Measurements from ENCODE around the gene UBL7. TPM values are rescaled to one million over a fixed set of nuclear protein-coding genes. Genes with fewer than 3 reads are reported as not detected.

UBL7 gene
- total and polyA plus RNA-seq, 4 donors = 12.7 to 19.5 (median 18.2) TPM

- no peaks in the 10 kb centered on the region for H3K27me3 ChIP-seq (ENCODE audit: control insufficient read depth in 4 of 4, insufficient read depth in 4 of 4, low read length in 3 of 4)
- H3K36me3 ChIP-seq (ENCODE audit: control insufficient read depth in 4 of 4, insufficient read depth in 3 of 4, low read depth in 1 of 4, low read length in 3 of 4) = no peaks in the 10 kb centered on the region
- WGBS = 93% methylated on average over 3 of the region's 3 CpGs
- H3K27ac ChIP-seq (ENCODE audit: low read depth in 1 of 2, low read length in 2 of 2) = no peak overlapping the region
- no peaks in the 10 kb centered on the region for H3K9me3 ChIP-seq (ENCODE audit: control insufficient read depth in 4 of 4, low read length in 3 of 4)
- H3K9ac ChIP-seq (ENCODE audit: low read depth in 1 of 2, low read length in 2 of 2) = no peak overlapping the region
- TF ChIP-seq ATF3 (IDR thresholded peaks at IDR 0.05) (no peak), ZBTB33 (IDR thresholded peaks at IDR 0.05) (no peak), RXRA (IDR thresholded peaks at IDR 0.05) (no peak), EGR1 (IDR thresholded peaks at IDR 0.05; ENCODE audit: low read depth in 2 of 2) (no peak), NR2F2 (IDR thresholded peaks at IDR 0.05) (no peak), REST (IDR thresholded peaks at IDR 0.05) (no peak), MAX (IDR thresholded peaks at IDR 0.05) (no peak), CTCF (IDR thresholded peaks at IDR 0.05; ENCODE audit: low read depth, low read length, missing input control) (no peak), HNF4A (conservative IDR thresholded peaks at IDR 0.05) (no peak), JUND (IDR thresholded peaks at IDR 0.05) (no peak), RAD21 (IDR thresholded peaks at IDR 0.05) (no peak), TAF1 (conservative IDR thresholded peaks at IDR 0.05) (no peak)
- no peak for DNase-seq (ENCODE audit: low spot score)
- H3K4me1 ChIP-seq (ENCODE audit: control insufficient read depth in 4 of 4, insufficient read depth in 4 of 4, low read length in 3 of 4) = peaks cover 0 to 3% (median 0%) of the 10 kb centered on the region in 4 donors
- H3K4me3 ChIP-seq (ENCODE audit: low read depth in 1 of 3, low read length in 3 of 3) = no peak overlapping the region
Measured at GRCh38 chr15:74399100-74399499, 61.9 kb downstream of the UBL7 start.

- Histone ChIP-seq H3K27me3 (ENCODE audit: control insufficient read depth in 4 of 4, insufficient read depth in 4 of 4, low read length in 3 of 4) (no peaks in the 10 kb centered on the region), H3K9ac (ENCODE audit: low read depth in 1 of 2, low read length in 2 of 2) (no peak overlapping the region), H3K4me3 (ENCODE audit: low read depth in 1 of 3, low read length in 3 of 3) (no peak overlapping the region), H3K36me3 (ENCODE audit: control insufficient read depth in 4 of 4, insufficient read depth in 3 of 4, low read depth in 1 of 4, low read length in 3 of 4) (no peaks in the 10 kb centered on the region), H3K4me1 (ENCODE audit: control insufficient read depth in 4 of 4, insufficient read depth in 4 of 4, low read length in 3 of 4) (no peaks in the 10 kb centered on the region), H3K27ac (ENCODE audit: low read depth in 1 of 2, low read length in 2 of 2) (no peak overlapping the region), H3K9me3 (ENCODE audit: control insufficient read depth in 4 of 4, low read length in 3 of 4) (no peaks in the 10 kb centered on the region)
- no peak for DNase-seq (ENCODE audit: low spot score)
- 94% methylated on average over 5 of the region's 5 CpGs for WGBS
- TF ChIP-seq EGR1 (IDR thresholded peaks at IDR 0.05; ENCODE audit: low read depth in 2 of 2) (no peak), FOXA1 (IDR thresholded peaks at IDR 0.05) (no peak), FOXA2 (IDR thresholded peaks at IDR 0.05) (no peak), MAX (IDR thresholded peaks at IDR 0.05) (no peak)
Measured at GRCh38 chr15:74398183-74398582, 62.8 kb downstream of the UBL7 start.
